HG03139 (cell line): ENCODE results near the gene MSI2.
"Not testable (repeated sequence)": the region's sequence is repeated elsewhere in the genome, so short reads cannot be mapped to it uniquely, and the experiment has no call there.

Source experiments
- ATAC-seq: cut with Tn5 transposase; IDR thresholded peaks from one replicate; pipeline ENCODE4 v1.9.1; 2021; ENCODE audit not compliant: unreplicated experiment

MSI2 gene

DNA sequence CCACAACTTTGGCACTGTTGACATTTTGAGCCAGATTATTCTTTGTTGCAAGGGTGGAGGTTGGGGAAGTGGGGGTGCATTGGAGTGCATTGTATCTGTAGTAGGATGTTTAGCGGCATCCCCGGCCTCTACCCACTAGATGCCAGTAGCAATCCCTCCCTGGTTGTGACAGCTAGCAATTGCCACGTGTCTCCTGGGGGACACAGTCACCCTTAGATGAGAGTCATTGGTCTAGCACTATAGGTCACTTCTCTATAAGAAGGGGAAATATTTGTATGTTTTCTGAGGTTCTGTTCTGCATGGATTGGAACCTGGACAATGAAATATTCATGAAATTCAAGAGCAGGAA, 32.4 kb downstream of the MSI2 start:
- ATAC-seq: no peak

DNA sequence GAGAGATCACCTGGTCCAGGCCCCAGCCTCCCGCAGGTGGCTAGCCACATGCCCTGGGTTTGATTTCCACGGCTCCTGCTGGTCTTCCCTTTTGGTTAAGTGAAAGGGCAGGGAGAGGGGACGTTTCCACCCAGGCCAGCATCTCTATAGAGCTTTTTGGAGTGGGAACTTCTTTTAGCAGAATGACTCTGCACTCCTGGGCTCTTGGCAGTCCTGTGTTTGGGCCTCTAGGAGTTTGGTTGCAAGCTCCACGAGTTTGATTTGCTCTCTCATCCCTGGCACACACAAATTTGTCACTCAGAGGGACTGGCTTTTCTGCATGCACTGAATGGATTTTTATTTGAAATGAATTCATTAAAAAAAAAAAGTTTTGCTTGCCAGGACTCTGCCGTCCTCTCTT, 32.8 kb downstream of the MSI2 start:
- no peak for ATAC-seq

GRCh38 chr17:57289613-57290012, 33.3 kb downstream of the MSI2 start:
- ATAC-seq: no peak

- no peak for ATAC-seq
Observed at GRCh38 chr17:57290981-57291380, 34.7 kb downstream of the MSI2 start.

DNA sequence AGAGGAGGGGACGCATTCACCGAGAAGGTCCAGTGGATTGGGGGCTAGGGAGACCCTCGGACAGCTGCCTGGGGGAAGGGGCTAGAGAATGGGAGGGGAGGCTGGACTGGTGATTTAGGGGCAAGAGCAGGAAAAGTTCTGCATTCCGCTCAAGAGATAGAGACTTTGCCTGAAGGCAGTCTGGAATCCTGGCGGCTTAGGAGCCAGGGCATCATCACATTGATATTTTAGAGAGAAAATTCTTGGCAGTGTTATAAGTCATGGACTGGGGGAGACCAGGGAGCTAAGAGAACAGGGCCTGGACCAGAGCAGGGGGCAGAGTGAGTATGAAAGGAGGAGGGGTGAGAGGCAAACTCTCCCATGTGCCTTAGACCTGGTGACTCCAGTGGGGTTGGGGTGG, 35.8 kb downstream of the MSI2 start:
- no peak for ATAC-seq

GRCh38 chr17:57293077-57293476, 36.8 kb downstream of the MSI2 start:
- ATAC-seq: no peak

DNA sequence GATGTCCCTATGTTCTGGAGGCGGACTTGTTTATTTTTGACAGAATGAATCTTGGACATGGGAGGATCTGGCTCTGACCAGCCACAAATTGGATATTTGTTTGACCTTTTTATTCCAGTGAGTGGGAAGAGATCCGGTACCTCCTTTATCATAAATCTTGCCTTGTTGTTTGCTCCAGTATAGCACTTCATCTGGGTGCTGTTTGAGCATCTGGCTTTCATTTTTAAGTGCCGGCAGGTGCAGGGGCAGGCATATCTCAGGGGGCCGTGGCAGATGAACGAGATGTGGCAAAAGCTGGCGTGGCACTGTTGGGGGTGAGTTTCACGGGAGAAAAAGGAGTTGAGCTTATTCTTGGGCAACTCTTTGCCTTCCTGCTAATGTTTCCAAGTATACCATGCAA, 37.8 kb downstream of the MSI2 start:
- no peak for ATAC-seq

GRCh38 chr17:57294629-57295501, 38.5 kb downstream of the MSI2 start:
- no peak for ATAC-seq

DNA sequence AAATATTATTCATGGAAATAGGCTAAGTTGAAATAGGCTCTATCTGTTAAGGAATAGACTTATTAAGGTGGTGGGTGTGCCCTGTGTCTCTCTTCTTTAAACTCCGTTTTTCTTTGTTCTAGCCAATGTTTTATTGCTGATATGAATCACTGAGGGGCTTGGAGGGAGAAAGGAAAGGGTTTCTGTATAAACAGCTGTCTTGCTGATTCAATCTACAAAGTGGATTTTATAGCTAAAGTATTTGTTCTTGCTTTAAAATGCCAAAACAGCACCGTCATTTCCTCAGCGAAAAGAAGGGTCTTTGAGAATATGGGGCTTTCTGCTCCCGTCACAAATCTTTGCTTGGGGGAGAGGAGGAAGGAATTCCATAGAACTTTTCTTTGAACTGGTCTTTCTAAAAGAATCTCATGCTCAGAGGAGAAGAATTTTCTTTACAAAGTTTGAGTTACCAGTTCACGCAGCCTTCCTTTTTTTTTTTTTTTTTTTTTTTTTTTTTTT, 39.3 kb downstream of the MSI2 start:
- no peak for ATAC-seq

DNA sequence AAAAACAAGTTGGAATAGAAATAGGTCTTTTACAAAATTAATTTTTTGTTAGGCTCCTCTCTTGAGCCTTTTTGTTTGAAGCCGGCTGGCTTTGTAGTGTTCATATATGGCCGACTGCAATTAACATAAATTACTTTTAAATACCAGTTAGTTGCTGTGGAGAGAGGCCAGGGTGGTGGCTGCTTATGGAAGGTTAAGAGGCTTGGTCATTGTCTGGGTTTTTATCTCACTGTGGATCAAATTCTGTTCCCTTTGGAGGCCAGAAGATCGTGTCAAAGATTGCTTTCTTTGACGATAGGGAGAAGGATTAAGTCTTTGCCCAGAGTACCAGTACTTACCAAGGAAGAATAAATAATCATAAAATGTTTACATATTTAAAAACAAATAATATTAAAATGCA, 39.9 kb downstream of the MSI2 start:
- ATAC-seq: no peak

DNA sequence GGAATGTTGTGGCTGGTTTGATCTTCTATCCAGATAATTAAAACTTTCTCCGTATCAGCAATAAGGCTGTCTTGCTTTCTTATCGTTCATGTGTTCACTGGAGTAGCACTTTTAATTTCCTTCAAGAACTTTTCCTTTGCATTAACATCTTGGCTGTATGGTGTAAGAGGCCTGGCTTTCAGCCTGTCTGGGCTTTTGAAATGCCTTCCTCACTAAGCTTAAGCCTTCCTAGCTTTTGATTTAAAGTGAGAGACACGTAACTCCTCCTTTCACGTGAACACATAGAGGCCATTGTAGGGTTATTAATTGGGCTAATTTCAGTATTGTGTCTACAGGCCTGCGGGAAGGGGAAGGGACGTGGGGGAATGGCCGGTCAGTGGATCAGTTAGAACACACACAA, 42.9 kb downstream of the MSI2 start:
- no peak for ATAC-seq

GRCh38 chr17:57300592-57300991, 44.3 kb downstream of the MSI2 start:
- not testable (repeated sequence) for ATAC-seq

- ATAC-seq: no peak
Observed at GRCh38 chr17:57302690-57303465, 46.6 kb downstream of the MSI2 start.

- ATAC-seq: no peak
Observed at GRCh38 chr17:57305144-57305728, 48.9 kb downstream of the MSI2 start.

DNA sequence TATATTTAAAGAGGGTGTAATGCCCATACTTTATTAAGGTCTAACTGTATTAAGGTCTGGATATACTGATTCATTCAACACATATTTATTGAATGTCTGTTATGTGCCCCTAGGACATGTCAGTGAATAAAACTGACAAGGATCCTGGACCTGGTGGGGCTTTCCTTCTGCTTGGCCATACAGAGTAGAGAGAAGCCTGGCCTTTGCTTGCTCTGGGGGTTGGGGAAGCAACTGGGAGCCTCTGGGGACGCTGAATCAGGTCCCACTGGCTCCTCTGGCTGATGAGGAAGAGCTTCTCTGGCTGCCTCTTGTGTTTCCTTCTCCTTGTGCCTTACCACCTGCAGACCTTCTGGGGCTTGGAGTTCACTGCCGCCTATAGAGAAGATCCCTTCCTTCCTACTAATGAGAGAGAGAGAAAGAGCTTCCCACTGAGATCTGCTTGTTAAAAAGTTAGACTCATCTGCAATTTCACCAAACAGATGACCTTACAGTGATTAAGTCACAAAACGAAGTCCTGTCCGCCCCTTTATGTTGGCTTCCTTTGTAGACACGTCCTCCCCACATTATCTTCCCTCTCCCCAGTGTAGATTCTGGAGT, 49.7 kb downstream of the MSI2 start:
- no peak for ATAC-seq

DNA sequence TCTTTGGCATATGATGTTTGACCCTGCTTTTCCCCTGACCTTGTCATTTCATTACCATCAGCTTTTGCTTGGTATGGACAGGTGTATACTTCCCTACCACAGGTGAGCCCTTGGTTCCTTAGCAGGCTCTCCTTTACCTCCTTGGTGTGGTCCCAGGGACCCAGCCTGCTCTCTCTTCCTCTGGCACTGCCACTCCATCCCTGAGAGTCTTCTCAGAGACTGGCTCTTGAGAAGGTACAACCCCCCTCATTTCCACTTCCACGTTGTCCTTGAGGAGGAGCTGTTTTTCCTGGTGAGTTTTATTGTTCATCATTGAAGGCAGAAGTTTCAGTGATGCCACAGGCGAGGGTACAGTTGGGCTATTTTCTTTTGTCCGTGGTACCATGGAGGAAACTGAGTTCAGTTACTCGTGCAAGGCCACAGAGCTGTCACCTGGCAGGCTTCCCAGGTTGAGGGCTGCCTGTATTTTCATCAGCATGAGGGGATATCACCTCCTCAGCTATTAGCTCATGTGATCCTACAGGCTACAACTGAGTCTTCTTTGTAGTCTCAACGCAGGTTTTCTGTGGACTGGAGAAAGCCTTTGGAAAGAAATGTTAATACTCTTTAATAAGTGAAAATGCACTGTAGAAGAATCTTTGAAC, 52.3 kb downstream of the MSI2 start:
- ATAC-seq: no peak

DNA sequence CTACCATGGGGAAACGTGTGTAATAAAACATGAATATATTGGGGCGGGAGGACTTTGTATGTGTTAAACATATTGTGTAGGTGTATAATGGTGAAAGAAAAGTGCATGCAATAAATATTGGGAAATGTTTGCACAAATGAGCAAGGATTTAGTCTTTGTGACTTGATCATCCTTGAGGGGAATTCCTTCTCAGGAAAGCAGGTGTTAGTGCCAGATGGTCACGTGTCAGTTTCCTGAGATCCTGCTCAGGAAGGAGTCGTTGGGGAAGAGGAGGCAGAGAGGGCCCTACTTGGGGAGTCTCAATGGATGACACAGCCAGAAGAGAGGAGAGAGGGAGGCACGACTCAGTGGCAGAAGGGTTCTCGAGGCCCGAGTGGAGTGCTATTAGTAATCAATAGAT, 53.2 kb downstream of the MSI2 start:
- no peak for ATAC-seq

DNA sequence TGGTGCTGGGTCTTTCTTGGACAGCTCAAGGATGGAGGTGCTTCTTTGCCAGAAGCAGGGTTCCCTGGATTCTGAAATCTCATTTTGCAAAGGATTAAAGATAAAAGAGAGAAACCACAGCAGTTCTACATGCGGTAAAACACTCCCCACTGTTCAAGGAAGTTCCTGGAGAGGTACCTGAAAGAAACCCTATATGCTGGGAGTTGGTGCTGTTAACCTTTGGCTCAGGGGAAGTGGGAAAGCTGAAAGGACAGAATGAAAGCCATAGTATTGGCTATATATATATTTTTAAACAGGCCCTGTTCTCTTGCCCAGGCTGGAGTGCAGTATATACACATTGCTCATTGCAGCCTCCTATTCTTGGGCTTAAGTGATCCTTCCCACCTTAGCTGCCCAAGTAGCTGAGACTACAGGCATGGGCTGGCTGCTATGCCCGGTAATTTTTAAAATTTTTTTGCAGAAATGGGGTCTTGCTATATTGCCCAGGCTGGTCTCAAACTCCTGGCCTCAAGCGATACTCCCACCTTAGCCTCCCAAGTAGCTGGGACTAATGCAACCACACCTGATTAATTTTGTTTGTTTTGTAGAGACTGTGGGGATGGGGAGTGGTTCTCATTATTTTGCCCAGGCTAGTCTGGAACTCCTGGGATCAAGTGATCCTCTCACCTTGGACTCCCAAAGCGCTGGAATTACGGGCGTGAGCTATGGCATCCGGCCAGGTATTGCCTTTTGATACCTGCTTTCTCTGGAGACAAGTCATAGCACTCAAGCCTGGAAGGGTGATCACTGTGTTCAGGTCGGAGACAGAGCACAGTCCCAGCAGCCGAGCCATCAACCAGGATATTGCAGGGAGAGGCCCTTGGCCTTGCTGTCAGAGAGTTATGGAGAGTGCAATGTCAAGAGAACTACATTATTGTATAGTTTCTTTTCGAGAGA, 55.2 kb downstream of the MSI2 start:
- ATAC-seq: no peak

DNA sequence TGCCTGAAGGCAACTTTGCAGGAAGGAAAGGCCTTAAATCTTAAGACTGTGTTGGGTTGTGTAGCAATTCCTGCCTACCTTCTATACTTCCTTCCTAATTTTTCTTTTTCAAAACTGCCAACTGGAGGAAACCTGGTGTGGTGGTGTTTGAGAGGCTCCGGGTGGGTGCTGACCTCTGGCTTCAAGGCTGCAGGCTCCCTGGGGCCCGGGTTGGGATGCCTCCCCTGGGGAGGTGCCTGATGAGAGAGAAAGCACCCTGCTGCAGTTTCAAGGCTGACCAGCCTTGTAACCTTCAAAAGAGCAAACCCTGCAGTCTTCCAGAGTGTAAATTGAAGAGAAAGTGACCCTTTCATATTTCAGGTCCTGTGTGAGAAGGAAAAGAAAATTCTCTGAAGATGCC, 55.9 kb downstream of the MSI2 start:
- ATAC-seq: no peak
